Brain microvascular endothelial cell (primary cell): Measurements from ENCODE around the gene ADARB2.

Experiments used
- DNase-seq: peaks from one replicate; pipeline ENCODE4 v3.0.0-alpha.2; 2020
- H3K27ac ChIP-seq: fragments of 250-450 bp; sonication (Bioruptor Pico); 2 replicates; pipeline ENCODE4 v1.5.1; 2020; ENCODE audit warnings: mild to moderate bottlenecking, moderate library complexity
- H3K27me3 ChIP-seq: fragments of 250-450 bp; sonication (Bioruptor Pico); replicated peaks from 2 replicates; pipeline ENCODE4 v1.5.1; 2020; ENCODE audit warnings: mild to moderate bottlenecking
- H3K36me3 ChIP-seq: fragments of 250-450 bp; sonication (Bioruptor Pico); replicated peaks from 2 replicates; pipeline ENCODE4 v1.5.1; 2020; ENCODE audit warnings: mild to moderate bottlenecking
- H3K4me3 ChIP-seq: 2 replicates; pipeline ENCODE4 v1.5.1; 2011; ENCODE audit warnings: low read depth, mild to moderate bottlenecking, control low read depth, low read length, moderate library complexity
- CTCF ChIP-seq: IDR thresholded peaks from 2 replicates; pipeline ENCODE4 v1.5.1; 2011; ENCODE audit warnings: low read depth, mild to moderate bottlenecking, moderate library complexity, low read length, control low read depth, inconsistent platforms; ENCODE audit errors: missing control alignments
- in situ Hi-C: cut with HindIII; loops from 2 replicates; pipeline ENCODE4 v1.10.0; 2017; ENCODE audit warnings: low sequenced_read_pairs, low pct_ligation_motif_present

The ADARB2 gene

GRCh38 chr10:1175956-1176565 lies 561.3 kb downstream of the ADARB2 start:
- Histone ChIP-seq H3K27ac (no peak overlapping the region), H3K4me3 (no peak overlapping the region), H3K27me3 (no peaks in the 10 kb centered on the region), H3K36me3 (no peaks in the 10 kb centered on the region)
- TF ChIP-seq CTCF, result no peak
- DNase-seq, result no peak
- in situ Hi-C loops, result no loop called here

- no peak overlapping the region for H3K27ac ChIP-seq
- H3K4me3 ChIP-seq, result no peak overlapping the region
- in situ Hi-C loops, result no loop called here
- no peak for TF ChIP-seq CTCF
- DNase-seq, result no peak
- no peaks in the 10 kb centered on the region for H3K27me3 ChIP-seq
- H3K36me3 ChIP-seq, result no peaks in the 10 kb centered on the region
Measured at GRCh38 chr10:1174022-1174421, 563.3 kb downstream of the ADARB2 start.

- Histone ChIP-seq H3K27ac (no peak overlapping the region), H3K27me3 (no peaks in the 10 kb centered on the region), H3K4me3 (no peak overlapping the region), H3K36me3 (no peaks in the 10 kb centered on the region)
- no peak for TF ChIP-seq CTCF
- in situ Hi-C loops, result no loop called here
- DNase-seq, result no peak
Measured at GRCh38 chr10:1173091-1173490, 564.2 kb downstream of the ADARB2 start.

- H3K27ac ChIP-seq, result no peak overlapping the region
- in situ Hi-C loops, result no loop called here
Measured at GRCh38 chr10:1172256-1172984, 564.9 kb downstream of the ADARB2 start.

GRCh38 chr10:1171586-1171985 lies 565.7 kb downstream of the ADARB2 start:
- no peak for DNase-seq
- Histone ChIP-seq H3K27me3 (no peaks in the 10 kb centered on the region), H3K4me3 (no peak overlapping the region), H3K36me3 (no peaks in the 10 kb centered on the region), H3K27ac (no peak overlapping the region)
- no peak for TF ChIP-seq CTCF
- in situ Hi-C loops, result no loop called here

More at GRCh38 chr10:1172256-1172984, 564.9 kb downstream of the ADARB2 start:
- H3K36me3 ChIP-seq, result no peaks in the 10 kb centered on the region
- H3K27me3 ChIP-seq, result no peaks in the 10 kb centered on the region
- H3K4me3 ChIP-seq, result no peak overlapping the region
- TF ChIP-seq CTCF, result no peak
- DNase-seq, result no peak
